NCI-H524 treated with DMSO at 0.1 percent for 48 hours (cell line): Measurements from ENCODE around the gene CDY1B.
"Not testable (repeated sequence)": the region's sequence is repeated elsewhere in the genome, so short reads cannot be mapped to it uniquely, and the experiment has no call there.

ENCODE experiments used
- DNase-seq: peaks from one replicate; lab custom pipeline; 2025; lab: John Stamatoyannopoulos, UW

CDY1B gene

DNA sequence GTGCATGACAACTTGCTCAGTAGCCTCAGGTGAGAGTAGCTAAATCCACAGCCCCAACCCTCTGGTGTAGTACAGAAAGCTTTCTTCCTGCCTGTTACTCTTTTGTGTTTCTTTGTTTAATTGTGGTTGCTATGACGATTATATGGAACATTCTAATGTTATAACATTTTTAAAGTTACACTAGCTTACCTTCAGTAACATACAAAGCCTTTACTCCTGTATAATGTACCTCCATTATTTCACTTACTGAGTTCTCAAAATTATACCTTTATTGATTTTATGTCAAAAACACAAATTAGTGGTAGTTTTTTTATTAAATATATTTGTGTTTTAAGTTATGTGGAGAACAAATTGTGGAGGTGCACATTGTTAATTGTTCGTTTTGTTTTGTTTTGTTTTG is at the start of gene CDY1B:
Gene CDY1B, minus strand, starts transcription at position 101 of the 400 bp plus-strand sequence. CDS start 331 bp downstream, outside the sequence.
- DNase-seq: not testable (repeated sequence)

DNA sequence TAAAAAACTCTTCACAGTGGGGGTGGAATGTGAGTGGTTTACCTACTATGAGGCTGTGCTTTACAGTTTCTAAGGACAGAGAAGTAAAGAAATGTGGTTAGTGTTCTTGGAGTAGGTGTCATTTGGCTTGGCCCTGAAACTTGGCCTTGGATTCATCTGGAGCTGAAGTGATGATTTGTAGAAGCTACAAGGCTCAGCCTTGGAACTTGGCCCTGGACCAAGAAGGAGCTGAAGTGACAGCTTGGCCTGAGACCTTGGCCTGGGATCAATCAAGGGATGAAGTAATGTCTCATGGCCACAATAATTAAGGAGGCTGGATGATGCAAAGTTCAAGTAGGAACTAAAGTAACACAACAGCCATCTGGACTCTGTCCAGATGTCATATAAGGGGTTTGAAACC is 1.7 kb upstream of the CDY1B start:
- DNase-seq: not testable (repeated sequence)

DNA sequence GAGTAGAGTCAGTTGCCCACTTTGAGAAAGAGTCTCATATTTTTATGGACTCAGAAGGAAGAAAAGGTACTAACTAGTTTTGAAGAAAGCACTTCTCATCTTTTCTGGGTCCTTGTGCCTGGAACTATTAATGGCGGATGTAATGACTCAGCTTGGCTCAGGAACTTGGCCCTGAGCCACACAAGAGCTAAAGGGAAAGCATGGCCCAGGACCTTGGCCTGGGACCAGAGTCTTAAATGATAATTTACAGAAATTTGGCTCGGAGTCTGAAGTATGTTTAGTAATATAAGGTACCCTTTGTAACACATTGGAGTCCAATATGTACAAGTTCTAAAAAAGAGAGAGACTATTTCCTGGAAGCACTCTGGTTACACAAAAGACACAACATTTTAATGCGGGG is 4.6 kb downstream of the CDY1B start:
- DNase-seq: not testable (repeated sequence)

GRCh38 chrY:24039008-24039718 is 8.7 kb downstream of the CDY1B start:
- DNase-seq: not testable (repeated sequence)

DNA sequence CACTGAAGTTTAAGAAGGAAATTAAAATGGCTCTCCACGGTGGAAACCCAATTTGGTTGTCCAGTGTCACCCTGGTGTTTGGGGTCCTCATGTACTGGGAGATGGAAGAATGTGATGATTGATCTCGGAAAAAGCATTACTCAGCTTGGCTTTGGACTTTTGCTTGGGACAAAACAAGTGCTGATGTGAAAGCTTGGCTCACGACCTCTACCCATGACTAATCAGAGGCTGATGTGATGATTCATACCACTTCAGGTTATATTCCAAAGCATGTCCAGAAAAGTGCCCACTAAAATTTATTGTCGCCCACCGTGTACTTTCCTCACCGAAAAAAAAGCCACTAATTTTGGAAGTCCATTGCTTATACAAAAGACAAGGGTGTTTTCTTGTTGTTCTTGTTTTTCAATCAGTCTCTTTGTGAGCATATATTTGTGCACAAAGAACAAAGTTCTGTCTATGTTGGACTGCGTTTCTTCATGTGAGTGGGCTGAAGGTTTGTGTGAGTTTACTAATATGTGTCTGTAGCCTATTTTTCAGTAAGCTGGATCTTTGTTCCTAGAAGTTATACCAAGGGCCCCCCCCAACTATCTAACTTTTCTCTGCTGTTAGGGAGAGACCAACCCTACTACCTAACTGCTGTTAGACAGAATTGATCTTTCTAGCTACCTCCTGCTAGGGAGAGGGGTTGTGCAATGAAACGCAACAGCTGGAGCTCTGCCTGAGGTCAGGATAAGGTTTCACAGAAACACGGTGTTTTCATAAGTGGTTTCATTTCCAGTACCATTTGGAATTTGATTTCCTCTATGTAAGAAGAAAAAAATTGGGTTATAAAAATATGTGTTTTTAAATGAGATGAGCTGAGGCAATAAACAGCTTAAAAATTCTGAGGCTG is 21.4 kb downstream of the CDY1B start:
- not testable (repeated sequence) for DNase-seq
